ENCODE results near the gene TSPAN18. TPM values are rescaled to one million over a fixed set of nuclear protein-coding genes. Genes with fewer than 3 reads are reported as not detected.

TSPAN18 gene
- polyA plus RNA-seq, 1 of the 3 experiments (the other 2 are of a cell fraction), result 0.72 TPM

- H3K27me3 ChIP-seq (ENCODE audit: insufficient read depth), result no peaks in the 10 kb centered on the region
- CTCF ChIA-PET, result interaction anchor here (0.7 to 7.0 kb wide), 25 partner anchors 9 to 160 kb away, joined by 3 to 101 read pairs (median 8); no protein-coding TSS in a partner anchor
- peak overlapping the region in 1 of 2 experiments; percentile 99; a peak in 2 of 4 replicates for H3K27ac ChIP-seq (ENCODE audit: low read depth in 2 of 2, low read length in 1 of 2)
- H2AFZ ChIP-seq (ENCODE audit: low read depth), result no peak overlapping the region
- peaks cover 21 to 80% of the 10 kb centered on the region in 2 experiments; a peak in 3 of 4 replicates for H3K4me1 ChIP-seq (ENCODE audit: control insufficient read depth in 1 of 2, insufficient read depth in 2 of 2, low read depth in 1 of 2, low read length in 1 of 2)
- TF ChIP-seq REST (IDR thresholded peaks at IDR 0.05; ENCODE audit: low read depth, low read length) (no peak), USF1 (IDR thresholded peaks at IDR 0.05; ENCODE audit: borderline replicate concordance, low read depth) (no peak), JUND (IDR thresholded peaks at IDR 0.05) (no peak), IRF3 (IDR thresholded peaks at IDR 0.05; ENCODE audit: low read depth, low read length) (no peak), USF2 (IDR thresholded peaks at IDR 0.05; ENCODE audit: borderline replicate concordance, low read depth, low read length) (no peak), RFX5 (IDR thresholded peaks at IDR 0.05; ENCODE audit: low read length) (no peak), ELF1 (IDR thresholded peaks at IDR 0.05) (no peak), RAD21 (IDR thresholded peaks at IDR 0.05; ENCODE audit: low read length) (no peak), SIN3A (IDR thresholded peaks at IDR 0.05; ENCODE audit: borderline replicate concordance, low read depth, low read length) (no peak), MEF2A (IDR thresholded peaks at IDR 0.05; ENCODE audit: borderline replicate concordance, low read depth) (no peak), TEAD4 (IDR thresholded peaks at IDR 0.05; ENCODE audit: borderline replicate concordance, insufficient read depth) (no peak), NFIC (IDR thresholded peaks at IDR 0.05; ENCODE audit: borderline replicate concordance) (no peak), YY1 (IDR thresholded peaks at IDR 0.05; ENCODE audit: low read depth) (no peak), CHD2 (IDR thresholded peaks at IDR 0.05; ENCODE audit: low read length, partially characterized antibody) (no peak)
- no peak overlapping the region for H3K9ac ChIP-seq
- no peak overlapping the region for H3K4me3 ChIP-seq (ENCODE audit: low read depth in 2 of 2, low read length in 1 of 2)
- H3K79me2 ChIP-seq (ENCODE audit: insufficient read depth), result no peaks in the 10 kb centered on the region
- no peaks in the 10 kb centered on the region for H3K9me3 ChIP-seq
- WGBS (ENCODE audit: low lambda C conversion rate), result 62% methylated on average over 5 of the region's 6 CpGs
- H4K20me1 ChIP-seq (ENCODE audit: insufficient read depth), result no peaks in the 10 kb centered on the region
- no peaks in the 10 kb centered on the region for H3F3A ChIP-seq (replicated peaks; ENCODE audit: insufficient read depth)
- POLR2A ChIA-PET, result interaction anchor here (0.6 to 4.5 kb wide), 8 partner anchors 15 to 83 kb away, joined by 3 to 43 read pairs (median 4); no protein-coding TSS in a partner anchor
- no peak overlapping the region for H3K4me2 ChIP-seq
- DNase-seq, result no peak
- H3K36me3 ChIP-seq (replicated peaks in 1 of 2; ENCODE audit: control insufficient read depth in 1 of 2, insufficient read depth in 2 of 2, low read length in 1 of 2), result no peaks in the 10 kb centered on the region
- H3K9me2 ChIP-seq, result no peaks in the 10 kb centered on the region
Measured at GRCh38 chr11:44776551-44777208, 49.9 kb downstream of the TSPAN18 start.
